Superior temporal gyrus (tissue), 1 donor: ENCODE results near the gene SPATA31A5.
"Not testable (repeated sequence)": the region's sequence is repeated elsewhere in the genome, so short reads cannot be mapped to it uniquely, and the experiment has no call there.

ENCODE experiments used
- DNase-seq: peaks from one replicate; pipeline ENCODE4 v3.0.0-alpha.2; 2016; ENCODE audit errors: extremely low spot score

Gene SPATA31A5

DNA sequence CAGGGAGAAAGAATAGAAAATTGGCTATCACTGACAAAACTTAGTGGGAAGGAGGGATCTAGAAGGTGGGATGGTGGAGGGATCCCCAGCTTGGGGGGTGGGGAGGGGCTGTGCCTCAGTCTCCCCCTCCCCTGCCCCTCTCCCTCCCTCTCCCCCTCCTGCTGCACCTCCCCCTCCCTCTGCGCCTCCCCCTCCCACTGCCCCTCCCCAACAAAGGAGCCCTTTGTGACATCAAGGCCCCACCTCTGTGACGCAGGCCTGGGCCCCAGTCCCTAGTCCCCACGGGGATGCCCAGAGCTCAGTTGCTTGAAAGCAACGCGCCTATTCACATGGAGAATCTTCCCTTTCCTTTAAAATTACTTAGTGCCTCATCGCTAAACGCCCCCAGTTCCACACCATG, at the start of gene SPATA31A5:
Gene SPATA31A5, plus strand, starts transcription at position 301 of the 400 bp plus-strand sequence. Its CDS starts 29 bp downstream, at position 330.
- DNase-seq, result not testable (repeated sequence)

DNA sequence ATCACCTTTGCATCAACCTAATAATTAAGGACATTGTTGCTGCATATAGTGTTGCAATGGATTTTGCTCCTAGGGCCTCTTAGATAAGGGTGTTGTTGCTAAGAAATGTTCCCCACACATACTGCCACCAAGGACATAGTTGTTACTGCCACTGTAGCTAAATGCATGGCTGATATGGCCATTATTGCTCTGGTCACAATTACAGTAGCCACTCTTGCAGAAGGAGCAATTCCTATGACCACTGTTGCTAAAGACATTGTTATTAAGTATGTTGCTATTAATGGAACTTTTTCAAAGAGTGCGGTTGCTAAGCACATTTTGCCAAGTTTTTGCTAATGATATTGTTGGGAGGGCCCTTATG, 48.8 kb downstream of the SPATA31A5 start:
- not testable (repeated sequence) for DNase-seq

DNA sequence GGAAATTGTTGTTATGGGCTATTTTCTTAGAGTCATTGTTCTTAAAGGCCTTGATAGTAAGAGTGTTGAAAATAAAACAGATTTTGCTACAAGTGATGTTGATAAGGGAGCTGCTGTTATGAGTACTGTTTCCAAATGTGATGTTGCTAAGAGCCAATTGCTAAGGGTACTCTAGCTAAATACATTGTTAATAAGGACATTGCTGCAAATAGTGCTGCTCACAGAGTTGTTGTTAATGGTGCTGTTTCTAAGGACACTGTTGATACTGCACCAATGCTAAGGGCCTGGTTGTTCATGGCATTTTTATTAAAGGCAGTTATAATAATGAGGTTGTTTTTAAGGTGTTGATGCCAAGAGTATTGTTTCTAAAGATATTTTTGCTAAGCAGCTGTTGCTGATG, 52.2 kb downstream of the SPATA31A5 start:
- not testable (repeated sequence) for DNase-seq
